Omental fat pad (tissue), 4 donors: ENCODE measurements around the gene SCGB1D4. TPM values are rescaled to one million over a fixed set of nuclear protein-coding genes. Genes with fewer than 3 reads are reported as not detected.
"Not testable (repeated sequence)": the region's sequence is repeated elsewhere in the genome, so short reads cannot be mapped to it uniquely, and the experiment has no call there.

ENCODE experiments used
- ATAC-seq: fragments of 150-250 bp; one replicate; pipeline ENCODE4 v1.9.1; 2016; ENCODE audit warnings: mild to moderate bottlenecking, moderate library complexity; ENCODE audit not compliant: low FRiP score
- DNase-seq: peaks from one replicate; pipeline ENCODE4 v3.0.0-alpha.2; 2019; ENCODE audit warnings: low spot score
- total RNA-seq, 4 donors: library from RNA; depleted of rRNA; stranded (reverse); fragments of >200 nt; gene quantifications; one replicate each; pipeline ENCODE4 v1.1.0, GENCODE V29; 2016
- TF ChIP-seq, protein P1 (sequence below), 3 donors: fragments of 450-650 bp; IDR thresholded peaks; one replicate each; pipeline ENCODE4 v1.5.1; 2016 to 2017; ENCODE audit warnings: antibody characterized with exemption in 3 of 3, mild to moderate bottlenecking in 3 of 3, moderate library complexity in 2 of 3

The SCGB1D4 gene, protein sequence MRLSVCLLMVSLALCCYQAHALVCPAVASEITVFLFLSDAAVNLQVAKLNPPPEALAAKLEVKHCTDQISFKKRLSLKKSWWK
- total RNA-seq = not detected

DNA sequence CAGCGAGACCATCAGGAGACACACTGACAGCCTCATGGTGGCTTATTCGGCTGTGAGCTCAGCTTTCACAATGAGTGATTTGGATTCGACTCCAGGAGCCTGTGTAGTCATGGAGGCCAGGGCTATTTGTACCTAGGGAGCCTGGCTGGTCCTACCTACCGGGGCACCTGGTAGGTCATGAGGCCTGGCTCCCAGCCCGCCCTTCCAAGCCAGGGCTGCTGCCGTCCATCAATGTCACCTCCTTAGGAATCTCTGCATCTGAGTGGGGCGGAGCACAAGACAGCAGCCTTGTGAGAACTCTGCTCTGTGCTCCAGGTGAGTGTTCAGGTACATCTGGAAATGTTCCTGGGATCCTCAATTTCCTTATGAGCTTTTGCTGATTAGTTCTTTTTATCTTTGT lies at the start of gene SCGB1D4:
TSS of gene SCGB1D4 (minus strand) at position 101 of the 400 bp plus-strand sequence. CDS start at position 36, 65 bp downstream.
- ATAC-seq (no peak), DNase-seq (no peak)
- TF ChIP-seq, protein P1, sequence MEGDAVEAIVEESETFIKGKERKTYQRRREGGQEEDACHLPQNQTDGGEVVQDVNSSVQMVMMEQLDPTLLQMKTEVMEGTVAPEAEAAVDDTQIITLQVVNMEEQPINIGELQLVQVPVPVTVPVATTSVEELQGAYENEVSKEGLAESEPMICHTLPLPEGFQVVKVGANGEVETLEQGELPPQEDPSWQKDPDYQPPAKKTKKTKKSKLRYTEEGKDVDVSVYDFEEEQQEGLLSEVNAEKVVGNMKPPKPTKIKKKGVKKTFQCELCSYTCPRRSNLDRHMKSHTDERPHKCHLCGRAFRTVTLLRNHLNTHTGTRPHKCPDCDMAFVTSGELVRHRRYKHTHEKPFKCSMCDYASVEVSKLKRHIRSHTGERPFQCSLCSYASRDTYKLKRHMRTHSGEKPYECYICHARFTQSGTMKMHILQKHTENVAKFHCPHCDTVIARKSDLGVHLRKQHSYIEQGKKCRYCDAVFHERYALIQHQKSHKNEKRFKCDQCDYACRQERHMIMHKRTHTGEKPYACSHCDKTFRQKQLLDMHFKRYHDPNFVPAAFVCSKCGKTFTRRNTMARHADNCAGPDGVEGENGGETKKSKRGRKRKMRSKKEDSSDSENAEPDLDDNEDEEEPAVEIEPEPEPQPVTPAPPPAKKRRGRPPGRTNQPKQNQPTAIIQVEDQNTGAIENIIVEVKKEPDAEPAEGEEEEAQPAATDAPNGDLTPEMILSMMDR (IDR thresholded peaks at IDR 0.05) = no peak

DNA sequence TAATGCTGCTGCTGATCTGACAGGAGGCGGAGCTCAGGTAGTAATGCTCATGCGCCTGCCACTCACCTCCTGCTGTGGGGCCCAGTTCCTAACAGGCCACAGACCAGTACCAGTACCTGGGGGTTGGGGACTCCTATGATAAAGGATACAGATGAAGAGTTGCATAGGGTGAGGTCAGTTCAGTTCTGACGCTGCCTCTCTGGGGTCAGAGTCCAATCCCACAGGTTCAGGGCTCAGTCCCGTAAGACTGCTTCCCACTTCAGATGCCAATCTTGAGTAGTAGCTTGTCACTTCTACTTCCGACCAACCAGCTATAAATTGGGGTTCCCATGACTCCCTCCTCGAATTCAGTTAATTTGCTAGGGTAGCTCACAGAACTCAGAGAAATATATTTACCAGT lies 47.0 kb upstream of the SCGB1D4 start:
- ATAC-seq = no peak
- TF ChIP-seq, protein P1 (IDR thresholded peaks at IDR 0.05) = no peak
- no peak for DNase-seq

DNA sequence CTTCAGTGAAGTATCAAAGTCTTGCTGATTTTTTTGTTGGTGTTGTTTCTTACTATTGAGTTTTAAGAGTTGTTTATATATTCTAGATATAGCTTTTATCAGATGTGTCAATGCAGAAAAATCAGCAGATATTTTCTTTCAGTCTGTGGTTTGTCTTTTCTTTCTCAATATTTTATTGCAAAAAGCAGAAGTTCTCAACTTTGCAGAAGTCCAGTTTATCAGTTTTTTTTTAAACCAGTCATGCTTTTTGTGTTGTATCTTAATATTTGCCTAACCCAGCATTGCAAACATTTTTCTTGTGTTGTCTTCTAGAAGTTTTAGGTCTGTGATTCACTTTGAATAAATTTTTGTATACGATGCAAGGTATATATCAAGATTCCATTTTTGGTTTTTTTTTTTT lies 45.3 kb upstream of the SCGB1D4 start:
- TF ChIP-seq, protein P1 (IDR thresholded peaks at IDR 0.05) = no peak
- ATAC-seq = no peak
- DNase-seq = no peak

DNA sequence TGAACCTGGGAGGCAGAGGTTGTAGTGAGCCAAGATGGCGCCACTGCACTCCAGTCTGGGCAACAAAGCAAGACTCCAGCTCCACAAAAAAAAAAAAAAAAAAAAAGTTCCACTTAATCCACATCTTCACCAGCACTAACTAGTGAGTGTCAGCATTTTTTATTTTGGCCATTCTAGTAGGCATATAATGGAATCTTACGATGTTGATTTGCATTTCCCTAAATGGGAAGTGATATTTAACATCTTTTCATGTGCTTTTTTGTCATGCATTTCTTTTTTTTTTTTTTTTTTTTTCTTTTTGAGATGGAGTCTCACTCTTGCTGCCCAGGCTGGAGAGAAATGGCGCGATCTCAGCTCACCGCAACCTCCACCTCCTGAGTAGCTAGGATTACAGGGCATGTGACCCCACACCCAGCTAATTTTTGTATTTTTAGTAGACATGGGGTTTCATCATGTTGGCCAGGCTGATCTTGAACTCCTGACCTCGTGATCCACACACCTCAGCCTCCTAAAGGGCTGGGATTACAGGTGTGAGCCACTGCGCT lies 44.8 kb upstream of the SCGB1D4 start:
- not testable (repeated sequence) for ATAC-seq, DNase-seq

DNA sequence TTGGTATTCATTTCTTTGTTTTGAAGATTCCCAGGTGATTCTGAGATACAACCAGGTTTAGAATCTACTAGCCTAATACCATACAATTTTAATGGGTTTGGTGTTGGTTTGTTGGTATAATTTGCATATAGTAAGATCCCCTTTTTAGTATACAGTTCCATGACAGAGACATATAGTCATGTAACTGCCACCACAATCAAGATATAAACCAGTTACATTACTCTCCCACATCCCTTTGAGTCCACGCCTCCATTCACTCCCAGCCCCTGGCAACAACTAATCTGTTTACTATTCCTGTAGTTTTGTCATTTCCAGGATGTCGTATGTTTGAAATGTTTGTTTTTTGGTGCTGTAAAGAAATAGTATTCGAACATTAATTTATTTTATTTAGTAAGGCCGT lies 42.7 kb upstream of the SCGB1D4 start:
- DNase-seq (no peak), ATAC-seq (no peak)
- TF ChIP-seq, protein P1 (IDR thresholded peaks at IDR 0.05) = no peak

DNA sequence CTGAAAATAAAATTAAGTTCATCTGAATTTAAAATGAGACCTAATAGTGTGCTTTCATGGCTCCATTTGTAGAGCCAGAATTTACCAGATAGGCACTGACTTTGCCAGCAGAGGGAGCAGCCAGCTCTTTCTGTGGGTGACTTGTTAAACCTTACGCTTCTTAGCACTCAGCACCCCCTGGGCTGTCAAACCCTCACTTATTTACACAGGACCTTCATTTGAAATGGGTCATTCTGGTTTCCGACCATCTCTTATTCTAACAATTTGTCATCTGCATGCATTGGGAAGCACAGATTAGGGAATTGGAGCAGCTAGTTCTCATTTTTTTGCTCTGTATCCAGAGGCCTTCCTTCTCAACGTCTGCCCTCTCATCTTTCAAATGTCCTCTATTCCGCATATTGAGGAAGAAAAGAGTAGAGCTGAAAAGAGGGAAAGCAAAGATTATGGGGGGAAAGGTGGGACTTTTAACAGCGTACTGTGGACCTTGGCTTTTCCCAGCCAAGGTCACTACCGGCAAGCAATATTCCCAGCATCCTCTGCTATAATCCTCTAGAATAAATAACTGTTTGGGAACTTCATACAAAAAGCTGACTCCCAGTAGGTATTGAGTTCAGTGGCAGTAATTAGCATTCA lies 41.5 kb upstream of the SCGB1D4 start:
- DNase-seq = no peak
- TF ChIP-seq, protein P1 (IDR thresholded peaks at IDR 0.05) = no peak
- no peak for ATAC-seq

DNA sequence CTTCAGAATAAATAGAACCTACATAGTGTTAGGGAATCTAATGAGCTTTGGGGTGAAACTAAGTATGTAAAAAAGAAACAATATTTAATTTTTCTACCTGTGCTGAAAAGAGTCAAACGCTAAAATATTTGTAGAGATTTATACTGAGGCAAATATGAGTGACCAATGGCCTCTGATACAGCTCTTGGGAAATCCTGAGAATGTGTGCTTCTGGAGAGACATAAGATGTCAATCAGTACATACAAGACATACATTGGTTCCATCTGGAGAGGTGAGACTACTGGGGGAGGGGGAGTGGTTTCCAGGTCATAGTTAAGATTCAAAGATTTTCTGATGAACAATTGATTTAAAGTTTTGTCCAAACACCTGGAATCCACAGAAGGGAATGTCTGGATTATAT lies 39.3 kb upstream of the SCGB1D4 start:
- ATAC-seq = no peak
- no peak for DNase-seq
- TF ChIP-seq, protein P1 (IDR thresholded peaks at IDR 0.05) = no peak
